Body of pancreas (tissue), 4 donors: ENCODE measurements around the gene CAMK1G.

ENCODE experiments used
- POLR2A ChIP-seq, 3 donors: fragments of 450-650 bp; IDR thresholded peaks; one replicate each; pipeline ENCODE4 v1.6.1; 2016; ENCODE audit warnings: antibody characterized with exemption in 3 of 3, mild to moderate bottlenecking in 2 of 3
- TF ChIP-seq, protein P1 (sequence below), 7 experiments: fragments of 450-650 bp in 4 of 7; fragments of 200-600 bp in 3 of 7; sonication (generic) in 3 of 7; IDR thresholded peaks; one replicate each; pipeline ENCODE4 v1.5.1; 2016 to 2019; ENCODE audit warnings: antibody characterized with exemption in 7 of 7

DNA sequence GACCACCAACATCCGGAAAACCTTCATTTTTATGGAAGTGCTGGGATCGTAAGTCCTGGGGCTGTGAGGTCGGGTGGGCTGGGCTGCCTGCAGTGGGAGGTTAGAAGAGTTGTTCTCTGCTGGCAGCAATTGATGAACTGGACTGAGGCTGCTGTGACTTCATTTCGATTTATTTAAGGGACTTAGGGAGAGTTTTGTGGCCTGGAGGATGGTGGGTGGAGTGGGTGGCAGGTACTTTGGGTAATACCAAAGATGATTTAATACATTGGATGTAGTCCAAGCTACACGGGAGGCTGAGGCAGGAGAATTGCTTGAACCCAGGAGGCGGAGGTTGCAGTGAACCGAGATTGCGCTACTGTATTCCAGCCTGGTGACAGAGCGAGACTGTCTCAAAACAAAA lies 11.5 kb downstream of the CAMK1G start:
- TF ChIP-seq, protein P1, sequence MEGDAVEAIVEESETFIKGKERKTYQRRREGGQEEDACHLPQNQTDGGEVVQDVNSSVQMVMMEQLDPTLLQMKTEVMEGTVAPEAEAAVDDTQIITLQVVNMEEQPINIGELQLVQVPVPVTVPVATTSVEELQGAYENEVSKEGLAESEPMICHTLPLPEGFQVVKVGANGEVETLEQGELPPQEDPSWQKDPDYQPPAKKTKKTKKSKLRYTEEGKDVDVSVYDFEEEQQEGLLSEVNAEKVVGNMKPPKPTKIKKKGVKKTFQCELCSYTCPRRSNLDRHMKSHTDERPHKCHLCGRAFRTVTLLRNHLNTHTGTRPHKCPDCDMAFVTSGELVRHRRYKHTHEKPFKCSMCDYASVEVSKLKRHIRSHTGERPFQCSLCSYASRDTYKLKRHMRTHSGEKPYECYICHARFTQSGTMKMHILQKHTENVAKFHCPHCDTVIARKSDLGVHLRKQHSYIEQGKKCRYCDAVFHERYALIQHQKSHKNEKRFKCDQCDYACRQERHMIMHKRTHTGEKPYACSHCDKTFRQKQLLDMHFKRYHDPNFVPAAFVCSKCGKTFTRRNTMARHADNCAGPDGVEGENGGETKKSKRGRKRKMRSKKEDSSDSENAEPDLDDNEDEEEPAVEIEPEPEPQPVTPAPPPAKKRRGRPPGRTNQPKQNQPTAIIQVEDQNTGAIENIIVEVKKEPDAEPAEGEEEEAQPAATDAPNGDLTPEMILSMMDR (IDR thresholded peaks at IDR 0.05), result no peak
- TF ChIP-seq POLR2A (IDR thresholded peaks at IDR 0.05), result no peak
